ENCODE data around the gene PHF14.

DNA sequence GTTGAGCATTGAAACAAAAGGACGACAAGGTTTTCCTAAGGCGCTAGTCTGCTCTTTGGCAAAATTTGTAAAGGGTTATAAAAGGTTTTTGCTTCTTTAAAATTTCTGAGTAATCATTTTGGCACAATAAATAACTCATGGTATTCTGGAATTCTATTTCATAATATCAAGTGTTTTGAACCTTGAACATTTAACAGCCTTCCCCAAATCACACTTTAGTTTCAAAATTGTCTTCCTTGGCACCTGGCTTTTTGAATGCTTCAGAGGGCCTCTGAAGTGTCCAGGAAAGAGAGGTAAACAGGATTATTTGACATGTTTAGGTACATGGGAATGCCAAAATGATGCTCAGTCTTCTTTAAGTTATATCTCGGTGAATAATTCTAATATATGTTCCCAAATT, 220.8 kb downstream of the PHF14 start:
- TF ChIP-seq, protein P1, sequence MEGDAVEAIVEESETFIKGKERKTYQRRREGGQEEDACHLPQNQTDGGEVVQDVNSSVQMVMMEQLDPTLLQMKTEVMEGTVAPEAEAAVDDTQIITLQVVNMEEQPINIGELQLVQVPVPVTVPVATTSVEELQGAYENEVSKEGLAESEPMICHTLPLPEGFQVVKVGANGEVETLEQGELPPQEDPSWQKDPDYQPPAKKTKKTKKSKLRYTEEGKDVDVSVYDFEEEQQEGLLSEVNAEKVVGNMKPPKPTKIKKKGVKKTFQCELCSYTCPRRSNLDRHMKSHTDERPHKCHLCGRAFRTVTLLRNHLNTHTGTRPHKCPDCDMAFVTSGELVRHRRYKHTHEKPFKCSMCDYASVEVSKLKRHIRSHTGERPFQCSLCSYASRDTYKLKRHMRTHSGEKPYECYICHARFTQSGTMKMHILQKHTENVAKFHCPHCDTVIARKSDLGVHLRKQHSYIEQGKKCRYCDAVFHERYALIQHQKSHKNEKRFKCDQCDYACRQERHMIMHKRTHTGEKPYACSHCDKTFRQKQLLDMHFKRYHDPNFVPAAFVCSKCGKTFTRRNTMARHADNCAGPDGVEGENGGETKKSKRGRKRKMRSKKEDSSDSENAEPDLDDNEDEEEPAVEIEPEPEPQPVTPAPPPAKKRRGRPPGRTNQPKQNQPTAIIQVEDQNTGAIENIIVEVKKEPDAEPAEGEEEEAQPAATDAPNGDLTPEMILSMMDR (IDR thresholded peaks at IDR 0.05; ENCODE audit: low read depth, low read length, missing input control), result no peak
- TF ChIP-seq RAD21 (IDR thresholded peaks at IDR 0.05) (no peak), EGR1 (IDR thresholded peaks at IDR 0.05; ENCODE audit: low read depth in 2 of 2) (no peak), HNF4A (conservative IDR thresholded peaks at IDR 0.05) (peak; percentile 53 to 66), RXRA (IDR thresholded peaks at IDR 0.05) (peak in 1 of 2 donors; percentile 25), TAF1 (conservative IDR thresholded peaks at IDR 0.05) (peak; percentile 19), YY1 (IDR thresholded peaks at IDR 0.05) (no peak), GABPA (IDR thresholded peaks at IDR 0.05 in 1 of 2, conservative IDR thresholded peaks at IDR 0.05 in 1 of 2) (no peak)
- TF ChIP-seq, protein P2, sequence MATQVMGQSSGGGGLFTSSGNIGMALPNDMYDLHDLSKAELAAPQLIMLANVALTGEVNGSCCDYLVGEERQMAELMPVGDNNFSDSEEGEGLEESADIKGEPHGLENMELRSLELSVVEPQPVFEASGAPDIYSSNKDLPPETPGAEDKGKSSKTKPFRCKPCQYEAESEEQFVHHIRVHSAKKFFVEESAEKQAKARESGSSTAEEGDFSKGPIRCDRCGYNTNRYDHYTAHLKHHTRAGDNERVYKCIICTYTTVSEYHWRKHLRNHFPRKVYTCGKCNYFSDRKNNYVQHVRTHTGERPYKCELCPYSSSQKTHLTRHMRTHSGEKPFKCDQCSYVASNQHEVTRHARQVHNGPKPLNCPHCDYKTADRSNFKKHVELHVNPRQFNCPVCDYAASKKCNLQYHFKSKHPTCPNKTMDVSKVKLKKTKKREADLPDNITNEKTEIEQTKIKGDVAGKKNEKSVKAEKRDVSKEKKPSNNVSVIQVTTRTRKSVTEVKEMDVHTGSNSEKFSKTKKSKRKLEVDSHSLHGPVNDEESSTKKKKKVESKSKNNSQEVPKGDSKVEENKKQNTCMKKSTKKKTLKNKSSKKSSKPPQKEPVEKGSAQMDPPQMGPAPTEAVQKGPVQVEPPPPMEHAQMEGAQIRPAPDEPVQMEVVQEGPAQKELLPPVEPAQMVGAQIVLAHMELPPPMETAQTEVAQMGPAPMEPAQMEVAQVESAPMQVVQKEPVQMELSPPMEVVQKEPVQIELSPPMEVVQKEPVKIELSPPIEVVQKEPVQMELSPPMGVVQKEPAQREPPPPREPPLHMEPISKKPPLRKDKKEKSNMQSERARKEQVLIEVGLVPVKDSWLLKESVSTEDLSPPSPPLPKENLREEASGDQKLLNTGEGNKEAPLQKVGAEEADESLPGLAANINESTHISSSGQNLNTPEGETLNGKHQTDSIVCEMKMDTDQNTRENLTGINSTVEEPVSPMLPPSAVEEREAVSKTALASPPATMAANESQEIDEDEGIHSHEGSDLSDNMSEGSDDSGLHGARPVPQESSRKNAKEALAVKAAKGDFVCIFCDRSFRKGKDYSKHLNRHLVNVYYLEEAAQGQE (IDR thresholded peaks at IDR 0.05), result no peak
- TF ChIP-seq, protein P3, sequence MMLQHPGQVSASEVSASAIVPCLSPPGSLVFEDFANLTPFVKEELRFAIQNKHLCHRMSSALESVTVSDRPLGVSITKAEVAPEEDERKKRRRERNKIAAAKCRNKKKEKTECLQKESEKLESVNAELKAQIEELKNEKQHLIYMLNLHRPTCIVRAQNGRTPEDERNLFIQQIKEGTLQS (IDR thresholded peaks at IDR 0.05), result no peak
- TF ChIP-seq, protein P4, sequence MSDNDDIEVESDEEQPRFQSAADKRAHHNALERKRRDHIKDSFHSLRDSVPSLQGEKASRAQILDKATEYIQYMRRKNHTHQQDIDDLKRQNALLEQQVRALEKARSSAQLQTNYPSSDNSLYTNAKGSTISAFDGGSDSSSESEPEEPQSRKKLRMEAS (IDR thresholded peaks at IDR 0.05), result no peak
